GM18873 (cell line): Measurements from ENCODE around the gene CTDSPL.

Experiments used
- ATAC-seq: cut with Tn5 transposase; IDR thresholded peaks from one replicate; pipeline ENCODE4 v1.9.1; 2021; ENCODE audit warnings: mild to moderate bottlenecking, moderate library complexity, moderate number of reproducible peaks; ENCODE audit not compliant: unreplicated experiment, low FRiP score

Gene CTDSPL

GRCh38 chr3:37910671-37911400 is 49.2 kb downstream of the CTDSPL start:
- ATAC-seq, result no peak

DNA sequence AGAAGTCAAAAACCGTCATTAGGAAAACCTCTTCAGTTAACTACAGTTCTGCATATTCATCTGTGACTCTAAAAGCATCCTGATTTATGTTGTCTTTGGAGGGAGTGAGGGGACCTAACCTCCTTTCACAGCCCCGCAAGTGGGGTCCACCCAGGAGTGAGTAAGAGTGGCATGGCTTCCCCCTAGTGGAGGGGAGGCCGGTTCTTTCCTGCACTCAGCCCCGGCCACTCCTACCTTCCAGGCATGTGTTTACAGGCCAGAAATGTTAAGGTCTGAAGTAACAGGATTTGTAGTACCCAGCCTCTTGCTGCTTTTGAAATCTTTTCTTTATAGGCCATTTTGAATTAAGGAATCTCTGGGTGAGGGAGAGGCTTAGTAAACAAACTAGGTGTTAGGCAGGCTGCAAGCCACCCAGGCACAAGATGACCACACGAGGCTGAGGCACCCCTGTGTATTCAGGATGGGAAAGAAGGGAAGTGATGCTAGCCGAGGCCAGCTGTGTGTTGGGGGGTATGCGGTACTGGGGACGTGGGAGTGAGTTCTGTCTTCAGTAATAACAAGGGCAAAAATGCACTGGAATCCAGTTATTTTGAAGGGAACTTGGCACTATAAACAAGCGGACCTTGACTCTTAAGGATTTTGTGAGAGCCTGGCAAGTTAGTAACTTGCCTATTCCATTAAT is 50.5 kb downstream of the CTDSPL start:
- ATAC-seq, result no peak

DNA sequence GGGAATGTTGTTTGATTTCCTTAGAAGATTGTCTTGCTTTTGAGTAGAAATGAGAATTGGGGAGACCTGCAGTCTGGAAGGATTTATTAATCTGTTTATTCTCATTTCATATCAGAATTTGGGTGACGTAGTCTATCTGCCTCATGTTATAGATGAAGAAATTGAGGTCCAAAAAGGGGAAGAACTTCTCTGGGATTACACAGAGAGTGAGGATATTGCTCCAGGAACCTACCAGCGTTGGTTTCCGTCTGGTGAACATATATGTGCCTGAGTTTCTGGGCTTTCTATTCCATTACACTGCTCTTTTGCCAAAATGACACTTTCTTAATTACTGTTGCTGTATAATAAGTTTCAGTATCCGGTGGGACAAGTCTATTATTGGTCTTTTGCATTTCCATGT is 51.8 kb downstream of the CTDSPL start:
- ATAC-seq, result no peak

- ATAC-seq, result no peak
These were observed 55.0 kb downstream of the CTDSPL start for GRCh38 chr3:37916685-37917084.

DNA sequence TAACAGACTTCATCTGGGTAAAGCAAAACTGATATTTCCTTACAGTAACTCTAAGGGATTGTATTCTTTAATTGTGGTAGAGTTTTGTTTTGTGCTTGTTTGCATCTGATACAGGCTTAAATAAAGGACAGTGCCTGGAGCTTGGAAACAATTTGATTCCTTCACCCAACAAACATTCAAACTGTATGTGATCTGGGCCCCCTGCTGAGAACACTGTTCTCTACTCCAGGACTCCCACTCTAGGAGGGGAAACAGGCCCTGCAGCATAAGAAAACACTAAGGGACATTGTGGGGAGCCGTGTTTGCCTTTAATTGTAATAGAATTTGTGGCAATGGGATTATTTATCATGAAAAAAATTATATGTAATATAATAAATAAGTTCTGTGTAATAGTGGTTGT is 56.9 kb downstream of the CTDSPL start:
- ATAC-seq, result no peak

- ATAC-seq, result no peak
These were observed 58.5 kb downstream of the CTDSPL start for GRCh38 chr3:37920156-37920699.

DNA sequence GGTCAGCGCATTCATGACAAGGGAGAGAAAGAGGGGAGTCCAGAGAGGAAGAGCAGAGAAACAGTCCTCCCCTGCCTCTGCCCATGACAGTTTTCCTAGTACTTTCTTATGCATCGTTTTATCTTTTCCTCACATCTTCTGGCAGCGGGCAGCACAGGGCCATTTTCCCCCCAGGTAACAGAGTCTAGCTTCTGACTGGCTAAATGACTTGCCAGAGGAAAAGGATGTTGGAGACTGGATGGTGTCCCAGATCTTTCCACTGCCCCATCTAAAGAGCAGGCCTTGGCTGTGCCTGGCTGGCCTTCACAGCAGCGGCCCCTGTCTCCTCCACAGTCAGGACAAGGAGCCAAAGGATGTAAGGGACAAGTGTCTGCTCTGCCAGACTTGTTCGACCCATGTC is 59.3 kb downstream of the CTDSPL start:
- ATAC-seq, result no peak

DNA sequence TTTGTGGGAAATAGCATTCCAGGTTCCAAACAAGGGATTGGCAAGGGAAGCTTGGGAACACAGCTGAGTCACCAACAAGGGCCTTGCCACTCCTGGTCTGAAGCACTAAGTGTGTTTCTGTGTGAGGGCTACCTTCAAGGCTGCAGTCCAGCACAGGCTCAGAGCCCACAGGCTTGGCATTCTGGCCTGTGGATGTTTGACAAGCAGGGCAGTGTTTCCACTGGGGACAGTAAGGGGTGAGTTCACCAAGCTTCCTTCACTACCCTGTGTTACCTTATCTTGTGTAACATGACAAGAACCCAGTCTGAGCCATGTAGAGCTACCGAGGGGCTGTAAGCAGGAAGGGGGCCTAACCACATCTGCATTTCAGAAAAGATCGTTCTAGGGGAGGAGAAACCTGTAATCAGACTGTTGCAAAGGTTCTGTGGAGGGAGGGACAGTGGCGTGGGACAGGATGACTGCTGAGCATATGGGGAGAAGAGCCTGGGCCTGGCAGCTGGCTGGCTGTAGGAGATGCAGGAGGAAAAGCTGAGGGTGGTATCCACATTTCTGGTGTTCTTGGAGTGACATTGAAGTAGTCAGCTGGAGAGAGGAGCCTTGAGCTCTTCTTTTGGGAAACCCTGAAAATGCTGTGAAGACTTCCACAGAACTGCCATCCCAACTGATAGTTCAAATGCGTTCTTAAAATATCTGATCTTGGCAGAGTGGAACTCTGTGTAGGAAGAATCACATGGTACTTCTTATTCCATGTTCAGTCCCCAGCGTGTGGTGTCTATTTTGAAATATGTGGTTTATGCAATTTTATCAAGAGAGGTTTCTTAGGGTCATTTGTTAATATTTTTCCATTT is 61.3 kb downstream of the CTDSPL start:
- no peak for ATAC-seq

DNA sequence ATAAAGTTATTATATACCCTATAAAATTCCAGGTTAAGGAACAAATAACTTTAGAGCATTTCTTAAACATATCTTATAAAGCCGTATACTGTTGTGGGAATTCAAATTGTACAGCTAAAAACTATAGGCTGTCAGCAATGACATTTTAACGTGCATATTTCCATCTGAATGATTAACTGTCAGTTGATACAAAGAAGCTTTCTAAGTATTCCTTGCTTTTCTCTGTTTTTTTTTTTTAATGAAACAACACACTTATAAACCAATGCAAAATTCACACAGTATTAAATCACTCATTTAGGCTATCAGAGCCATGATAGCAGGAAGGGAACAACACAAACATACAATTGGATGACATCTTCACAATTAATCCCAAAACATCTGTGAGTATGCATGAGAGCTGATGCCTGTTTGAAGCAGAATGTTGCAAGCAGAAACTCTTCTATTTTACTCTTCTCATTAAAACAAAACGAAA is 61.9 kb downstream of the CTDSPL start:
- ATAC-seq, result no peak

- ATAC-seq, result no peak
These were observed 62.8 kb downstream of the CTDSPL start for GRCh38 chr3:37924453-37924852.

- no peak for ATAC-seq
These were observed 63.5 kb downstream of the CTDSPL start for GRCh38 chr3:37925157-37925556.

DNA sequence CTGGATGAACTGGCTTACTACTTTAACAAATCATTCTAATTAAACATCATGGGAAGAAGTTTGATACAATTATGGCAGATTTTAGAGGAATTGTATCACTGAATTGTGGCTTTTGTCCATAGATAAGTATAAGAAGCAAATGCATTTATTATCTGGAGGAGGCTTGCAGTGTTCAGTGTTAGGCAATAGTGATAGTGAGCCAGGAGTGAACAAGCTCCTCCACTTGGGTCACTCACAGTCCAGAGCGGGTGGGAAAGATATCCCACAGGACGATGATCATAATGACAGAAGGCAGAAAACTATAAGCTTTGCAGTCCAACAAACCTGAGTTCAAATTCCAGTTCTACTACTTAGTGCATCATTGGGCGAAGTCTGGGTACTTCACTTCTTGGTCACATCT is 64.9 kb downstream of the CTDSPL start:
- no peak for ATAC-seq

DNA sequence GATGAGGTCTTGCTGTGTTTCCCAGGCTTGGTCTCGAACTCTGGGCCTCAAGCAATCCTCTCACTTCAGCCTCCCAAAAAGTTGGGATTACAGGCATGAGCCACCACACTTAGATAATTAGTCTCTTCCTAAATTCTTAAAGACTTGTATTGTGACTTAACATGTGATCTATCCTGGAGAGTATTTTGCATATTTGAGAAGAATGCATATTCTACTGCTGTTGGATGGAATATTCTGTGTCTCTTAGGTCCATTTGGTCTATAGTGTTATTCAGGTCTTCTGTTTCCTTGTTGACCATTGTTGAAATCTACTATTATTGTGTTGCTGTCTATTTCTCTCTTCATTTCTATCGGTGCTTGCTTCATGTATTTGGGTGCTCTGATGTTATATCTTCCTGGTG is 68.8 kb downstream of the CTDSPL start:
- ATAC-seq, result no peak

DNA sequence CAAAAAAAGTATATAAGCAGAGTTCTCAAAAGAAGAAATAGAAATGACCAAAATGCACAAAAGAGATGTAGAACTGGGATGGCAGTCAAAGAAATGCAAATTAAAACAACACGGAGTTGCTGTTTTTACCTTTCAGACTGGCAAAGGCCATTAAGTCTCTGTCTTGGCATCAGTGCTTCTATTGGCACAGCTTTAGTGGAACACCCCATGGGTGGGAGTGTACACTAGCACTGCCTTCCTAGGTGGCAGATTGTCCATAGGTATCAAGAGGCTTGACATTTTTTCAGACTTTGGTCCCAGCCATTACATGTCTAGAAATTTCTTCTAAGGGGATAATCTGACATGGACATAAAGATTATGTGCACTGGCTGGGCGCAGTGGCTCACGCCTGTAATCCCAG is 70.8 kb downstream of the CTDSPL start:
- ATAC-seq, result no peak

DNA sequence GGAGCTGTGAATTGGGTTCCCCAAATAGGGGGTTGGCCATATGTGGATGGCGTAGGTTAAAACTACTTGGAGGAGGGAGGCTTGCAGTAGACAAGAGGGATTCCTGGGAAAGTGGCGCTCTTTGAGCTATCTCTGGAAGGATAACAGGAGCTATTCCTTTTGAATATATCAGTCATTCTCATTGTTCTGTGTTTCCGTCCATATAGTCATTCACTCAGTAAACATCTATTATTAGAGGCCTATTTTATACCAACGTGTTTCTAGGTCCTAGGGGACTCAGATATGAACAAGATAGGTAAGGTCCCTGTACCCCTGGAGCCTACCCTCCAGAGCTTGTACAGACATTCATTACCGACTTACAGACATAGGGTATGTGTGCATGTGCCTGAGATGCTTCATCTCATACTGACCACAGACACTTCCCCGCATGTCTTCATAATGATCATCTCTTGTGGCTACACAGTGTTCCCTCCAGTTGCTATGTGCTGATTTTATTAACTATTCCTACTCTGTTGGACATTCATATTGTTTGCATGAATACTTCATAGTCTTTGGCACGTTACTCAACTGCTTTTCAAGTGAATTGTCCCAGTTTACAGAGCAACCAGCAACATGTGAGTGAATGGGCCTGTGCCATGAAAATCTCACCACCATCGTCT is 73.1 kb downstream of the CTDSPL start:
- no peak for ATAC-seq

DNA sequence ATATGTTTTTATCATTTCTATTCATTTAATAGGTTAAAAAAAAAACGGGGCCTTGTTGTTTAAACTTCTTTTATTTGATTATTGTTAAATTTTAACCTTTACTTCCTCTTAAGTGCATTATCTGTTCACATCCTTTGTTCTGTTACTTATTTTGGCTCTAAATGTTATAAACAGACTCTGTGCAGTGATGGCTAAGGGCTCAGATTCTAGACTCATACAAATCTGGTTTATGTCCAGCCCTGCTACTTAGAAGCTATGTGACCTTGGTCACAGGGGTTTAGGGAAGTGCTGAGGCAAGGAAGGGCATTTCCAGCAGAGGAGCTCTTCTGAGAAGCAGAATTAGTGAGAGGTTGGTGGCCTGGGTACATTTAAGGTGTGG is 73.6 kb downstream of the CTDSPL start:
- no peak for ATAC-seq

DNA sequence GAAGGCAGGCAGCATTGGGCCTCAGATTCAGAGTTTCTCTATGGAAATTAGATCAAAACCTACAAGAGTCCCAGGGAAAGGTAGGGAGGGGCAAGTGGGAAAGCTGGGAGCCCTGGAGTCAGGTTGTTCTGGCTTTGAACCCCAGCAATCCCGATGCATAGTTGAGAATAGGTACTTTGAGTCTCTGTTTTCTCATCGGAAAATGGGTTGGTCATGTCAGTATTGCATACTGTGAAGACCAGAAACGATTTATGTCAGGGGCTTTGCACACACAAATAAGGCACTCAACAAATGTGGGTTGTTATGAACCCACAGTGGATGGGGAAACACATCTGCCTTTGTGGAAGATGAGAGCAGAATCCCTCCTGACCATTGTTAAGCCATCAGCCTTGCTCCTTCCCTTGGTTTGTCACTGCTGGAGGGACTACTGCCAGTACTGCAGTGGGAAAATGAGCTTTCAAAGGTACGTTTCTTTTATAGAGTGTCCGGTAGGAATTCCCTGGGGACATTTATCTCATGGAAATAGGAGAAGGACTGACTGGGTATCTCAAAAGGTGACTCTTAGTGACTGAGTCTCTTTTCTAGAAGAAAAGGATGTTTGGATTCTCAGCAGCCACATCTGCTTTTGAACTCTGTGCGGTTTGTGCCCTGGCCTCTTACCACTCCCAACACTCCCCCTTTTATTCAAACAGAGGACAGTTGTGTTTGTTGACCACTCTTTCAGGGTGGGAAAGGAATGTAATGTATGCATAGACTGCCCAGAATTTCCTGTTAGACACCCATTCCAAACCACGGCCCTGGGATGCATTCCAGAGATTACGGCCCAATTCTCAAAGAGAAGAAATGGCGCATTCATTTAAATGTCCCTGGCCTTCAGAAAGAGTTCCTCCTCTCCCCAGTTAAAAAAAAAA is 74.3 kb downstream of the CTDSPL start:
- ATAC-seq, result no peak

- no peak for ATAC-seq
These were observed 75.5 kb downstream of the CTDSPL start for GRCh38 chr3:37937156-37937555.

GRCh38 chr3:37938011-37938410 is 76.3 kb downstream of the CTDSPL start:
- ATAC-seq, result no peak
